ENCODE results near the gene GRAMD1B. TPM values are rescaled to one million over a fixed set of nuclear protein-coding genes. Genes with fewer than 3 reads are reported as not detected.

Gene GRAMD1B
- polyA plus RNA-seq, 4 donors = 6.9 to 14.2 (median 11.0) TPM

DNA sequence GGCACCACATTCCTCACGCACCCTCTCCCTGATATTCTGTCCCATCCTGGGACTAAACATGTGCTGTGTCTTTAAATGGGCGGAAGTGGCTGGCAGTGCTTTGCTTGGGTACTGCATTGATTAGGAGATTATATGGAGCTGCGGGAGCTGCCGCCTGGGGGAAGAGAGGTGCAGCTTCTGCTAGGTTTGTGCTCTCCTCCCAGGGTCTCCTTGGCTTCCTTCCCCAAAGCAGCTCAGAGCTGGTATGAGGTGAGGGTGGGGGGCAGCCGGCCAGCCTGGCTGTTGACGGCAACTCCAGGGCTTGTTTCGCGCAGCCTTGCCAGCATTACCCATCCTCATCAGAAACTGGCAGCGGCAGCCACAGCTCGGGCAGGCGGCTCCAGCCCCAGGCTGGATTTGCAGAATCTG, 95.4 kb downstream of the GRAMD1B start:
- no peak for DNase-seq (ENCODE audit: low read depth in 4 of 4, low spot score in 3 of 4)

- DNase-seq (ENCODE audit: low read depth in 4 of 4, low spot score in 3 of 4) = no peak
These were observed 96.1 kb downstream of the GRAMD1B start for GRCh38 chr11:123526027-123526805.

DNA sequence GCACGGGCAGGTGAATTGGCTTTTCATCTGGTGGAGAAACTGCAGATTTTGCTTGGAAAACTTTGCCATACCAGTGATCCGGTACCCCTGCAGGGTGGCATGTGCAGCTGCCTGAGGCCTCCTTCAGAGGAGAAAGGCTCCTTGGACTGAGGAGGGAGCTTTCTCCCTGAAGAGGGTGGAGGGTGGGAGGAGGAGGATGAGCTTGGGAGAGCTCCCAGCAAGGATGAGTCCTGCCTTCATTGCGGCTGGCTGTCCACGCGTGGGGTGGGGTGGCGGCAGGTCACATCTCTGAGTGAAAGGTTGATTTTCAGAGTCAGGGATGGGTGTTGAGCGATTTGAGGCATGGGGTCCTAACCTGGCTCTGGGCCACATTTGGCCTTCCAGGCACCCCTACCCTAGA, 96.8 kb downstream of the GRAMD1B start:
- no peak for DNase-seq (ENCODE audit: low read depth in 4 of 4, low spot score in 3 of 4)

DNA sequence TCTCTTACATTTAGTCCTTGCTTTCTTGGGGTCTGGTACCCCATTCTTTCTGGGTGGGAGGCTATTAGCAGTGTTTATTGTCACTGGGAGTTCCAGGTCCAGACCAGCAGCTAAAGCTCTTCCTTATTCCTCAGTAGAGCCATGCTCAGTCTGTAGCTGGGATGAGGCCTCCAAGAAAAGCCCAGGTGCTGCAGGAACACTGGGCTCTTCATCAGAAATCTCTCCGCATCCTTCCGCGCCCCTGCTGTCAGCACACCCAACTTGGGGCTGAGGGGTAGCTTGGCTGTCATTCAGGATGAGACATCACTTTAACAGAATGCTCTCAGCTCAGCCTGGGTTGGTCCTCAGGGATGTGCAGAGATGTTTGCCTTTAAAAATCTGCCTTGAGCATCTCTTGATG, 97.5 kb downstream of the GRAMD1B start:
- DNase-seq (ENCODE audit: low read depth in 4 of 4, low spot score in 3 of 4) = no peak

DNA sequence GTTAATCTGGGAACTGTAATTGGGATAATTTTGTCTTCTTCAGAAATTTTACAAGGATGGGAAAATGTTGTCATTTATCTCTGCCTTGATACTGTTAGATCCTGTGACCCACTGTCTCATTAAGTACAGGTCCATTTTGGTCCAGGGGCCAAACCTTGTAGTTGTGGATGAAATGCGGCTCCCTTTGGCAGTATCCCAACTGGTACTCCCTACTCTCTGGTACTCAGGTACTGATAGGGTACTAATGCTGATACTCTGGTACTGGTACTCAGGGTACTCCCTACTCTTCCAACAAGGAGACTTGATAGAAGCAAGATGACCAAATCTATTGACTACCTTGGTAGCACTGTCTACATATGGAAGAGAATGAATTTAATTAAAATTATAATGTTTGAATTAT, 97.9 kb downstream of the GRAMD1B start:
- DNase-seq (ENCODE audit: low read depth in 4 of 4, low spot score in 3 of 4) = no peak

DNA sequence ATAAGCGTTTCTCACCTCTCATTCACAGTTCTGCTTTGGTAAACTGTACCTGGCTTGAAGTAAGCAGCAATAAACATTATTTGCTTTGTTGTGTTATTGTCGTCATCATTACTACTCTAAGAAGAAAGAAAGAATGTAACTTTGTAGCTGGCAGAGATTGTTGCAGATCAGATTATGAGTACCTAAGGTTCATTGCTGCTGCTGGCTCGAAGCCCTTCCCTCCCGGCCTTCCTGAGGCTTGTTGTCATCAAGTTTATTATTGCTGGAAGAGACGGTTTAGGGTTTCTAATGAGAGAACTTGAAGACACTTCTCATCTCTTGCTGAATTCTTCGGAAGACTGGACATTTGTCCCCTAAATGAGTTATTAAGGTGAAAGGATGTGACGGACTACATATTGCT, 101.3 kb downstream of the GRAMD1B start:
- no peak for DNase-seq (ENCODE audit: low read depth in 4 of 4, low spot score in 3 of 4)

DNA sequence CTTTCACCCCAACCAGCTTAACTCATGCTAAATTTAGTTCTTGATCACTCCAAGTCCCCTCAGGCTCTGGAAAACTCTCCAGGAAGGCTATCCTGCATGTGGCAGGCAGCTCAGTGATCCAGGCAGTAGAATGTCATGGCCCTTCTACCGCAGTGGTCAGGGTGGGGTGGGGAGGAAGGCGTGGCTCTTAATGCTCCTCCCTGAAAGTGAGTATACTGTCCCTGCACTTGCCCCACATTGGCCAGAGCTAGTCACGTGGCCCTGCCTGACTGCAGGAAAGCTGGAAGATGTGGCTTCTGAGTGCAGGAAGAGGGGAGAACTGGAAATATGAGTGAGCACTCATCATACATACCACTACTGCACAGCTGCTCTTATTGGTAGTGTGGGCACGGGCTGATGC, 102.1 kb downstream of the GRAMD1B start:
- no peak for DNase-seq (ENCODE audit: low read depth in 4 of 4, low spot score in 3 of 4)

DNA sequence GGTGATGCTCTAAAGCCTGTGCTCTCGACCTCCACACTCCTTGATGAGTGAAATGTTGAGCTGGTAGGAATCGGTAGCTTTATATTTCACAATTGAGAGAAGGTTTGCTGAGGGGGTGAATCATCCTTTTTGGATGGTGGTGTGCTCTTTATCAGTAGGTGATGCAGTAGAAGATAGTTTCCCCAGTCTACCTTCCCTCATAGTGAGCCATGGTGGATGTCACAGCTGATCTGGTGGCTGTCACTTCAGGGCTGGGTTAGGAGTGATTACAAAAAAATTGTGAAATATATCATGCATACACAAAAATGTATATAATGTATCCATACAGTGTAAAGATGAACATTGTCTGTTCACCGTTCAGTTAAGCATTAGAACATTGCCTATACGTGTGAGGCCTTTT, 105.3 kb downstream of the GRAMD1B start:
- DNase-seq (ENCODE audit: low read depth in 4 of 4, low spot score in 3 of 4) = no peak

GRCh38 chr11:123536690-123537437, 106.8 kb downstream of the GRAMD1B start:
- DNase-seq (ENCODE audit: low read depth in 4 of 4, low spot score in 3 of 4) = no peak

GRCh38 chr11:123537726-123538125, 107.7 kb downstream of the GRAMD1B start:
- DNase-seq (ENCODE audit: low read depth in 4 of 4, low spot score in 3 of 4) = no peak

GRCh38 chr11:123543797-123544196, 113.7 kb downstream of the GRAMD1B start:
- DNase-seq (ENCODE audit: low read depth in 4 of 4, low spot score in 3 of 4) = no peak

DNA sequence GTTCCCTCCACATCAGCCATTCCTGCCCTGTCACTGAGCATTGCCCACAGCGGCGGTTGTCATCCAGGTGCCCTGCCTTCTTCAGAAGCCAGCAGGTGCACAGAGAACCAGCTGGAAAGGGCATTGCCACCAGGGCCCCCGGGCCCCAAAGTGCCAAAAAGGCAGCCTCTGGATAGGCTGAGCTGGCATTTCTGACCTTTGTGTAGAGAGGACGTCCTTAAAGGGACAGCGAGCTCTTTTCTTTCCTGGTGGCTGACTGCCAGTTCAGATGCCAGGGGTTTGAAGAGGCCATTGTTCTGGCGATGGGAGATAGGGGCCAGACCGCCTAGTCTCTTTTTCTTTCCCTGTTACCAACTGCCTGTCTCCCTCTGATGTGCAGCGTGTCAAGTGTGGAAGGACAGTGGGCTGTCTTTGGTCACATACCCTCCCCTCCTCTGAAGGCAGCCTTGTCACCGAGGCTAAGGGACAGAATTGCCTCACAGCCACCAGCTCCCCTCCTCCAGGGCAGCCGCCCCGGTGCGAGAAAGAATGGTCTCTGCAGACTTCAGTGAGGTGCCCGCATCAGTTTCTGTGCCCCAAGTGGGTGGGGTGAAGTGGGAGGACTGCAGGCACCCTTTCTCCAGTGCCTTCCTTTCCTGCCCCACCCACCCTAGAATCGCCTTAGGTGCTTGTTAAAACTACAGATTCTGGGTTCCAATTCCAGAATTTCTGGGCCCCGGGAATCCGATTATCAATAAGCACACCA, 114.7 kb downstream of the GRAMD1B start:
- DNase-seq (ENCODE audit: low read depth in 4 of 4, low spot score in 3 of 4) = no peak

GRCh38 chr11:123545726-123546270, 115.7 kb downstream of the GRAMD1B start:
- no peak for DNase-seq (ENCODE audit: low read depth in 4 of 4, low spot score in 3 of 4)

GRCh38 chr11:123546515-123546914, 116.4 kb downstream of the GRAMD1B start:
- no peak for DNase-seq (ENCODE audit: low read depth in 4 of 4, low spot score in 3 of 4)

- no peak for DNase-seq (ENCODE audit: low read depth in 4 of 4, low spot score in 3 of 4)
These were observed 117.1 kb downstream of the GRAMD1B start for GRCh38 chr11:123547180-123547579.

GRCh38 chr11:123548774-123549173, 118.7 kb downstream of the GRAMD1B start:
- no peak for DNase-seq (ENCODE audit: low read depth in 4 of 4, low spot score in 3 of 4)

DNA sequence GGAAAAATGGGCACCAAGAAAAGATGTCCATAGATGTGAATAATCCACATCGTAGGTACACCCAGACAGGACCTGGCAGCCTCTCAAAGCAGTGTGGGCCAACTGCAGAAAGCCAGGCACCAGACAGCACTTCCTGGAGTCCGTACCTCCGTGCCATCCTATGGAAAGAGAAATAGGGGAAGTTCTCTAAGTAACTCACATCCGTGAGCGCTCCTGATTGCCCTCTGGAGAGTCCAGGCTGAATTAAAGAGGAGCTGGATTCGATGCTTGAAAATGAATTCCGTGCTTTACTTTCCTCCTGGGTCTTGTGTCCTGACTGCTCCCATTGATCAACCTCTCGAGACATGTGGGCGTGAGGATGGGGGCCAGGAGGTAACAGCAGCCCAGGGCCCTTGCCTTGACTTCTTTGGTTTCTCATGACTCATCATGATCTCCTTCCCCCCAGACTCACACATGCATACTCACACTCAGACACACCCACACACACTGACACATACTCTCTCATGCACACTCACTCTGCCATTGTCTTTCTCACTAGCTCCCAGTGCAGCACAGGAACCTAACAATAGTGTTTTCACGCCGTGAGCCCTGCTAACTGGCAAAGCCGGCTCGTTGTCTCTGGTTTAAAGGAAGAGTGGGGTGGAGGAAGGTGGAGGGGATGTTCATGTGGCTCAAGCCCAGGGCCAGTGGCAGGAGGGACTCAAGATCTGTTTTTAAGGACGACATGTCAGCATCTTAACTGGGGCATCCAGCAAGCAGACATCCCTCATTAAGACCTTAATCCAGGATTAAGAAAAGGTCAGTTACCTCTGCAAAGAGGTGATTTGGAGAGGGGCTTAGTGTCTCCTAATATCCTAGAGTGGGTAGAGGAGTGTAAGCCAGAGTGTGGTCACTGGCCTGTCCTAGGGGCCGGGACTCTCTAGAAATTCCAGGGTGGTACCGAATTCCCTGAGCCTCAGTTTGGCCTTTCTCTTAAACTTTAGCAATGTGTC, 120.2 kb downstream of the GRAMD1B start:
- DNase-seq (ENCODE audit: low read depth in 4 of 4, low spot score in 3 of 4) = no peak

- DNase-seq (ENCODE audit: low read depth in 4 of 4, low spot score in 3 of 4) = no peak
These were observed 121.0 kb downstream of the GRAMD1B start for GRCh38 chr11:123551079-123551478.

- DNase-seq (ENCODE audit: low read depth in 4 of 4, low spot score in 3 of 4) = no peak
These were observed 126.6 kb downstream of the GRAMD1B start for GRCh38 chr11:123556633-123557032.
